ENCODE measurements around the gene SRD5A1. TPM values are rescaled to one million over a fixed set of nuclear protein-coding genes. Genes with fewer than 3 reads are reported as not detected.

Gene SRD5A1
- total RNA-seq, 2 experiments from 2014 or later = 16.7 to 32.5 TPM

DNA sequence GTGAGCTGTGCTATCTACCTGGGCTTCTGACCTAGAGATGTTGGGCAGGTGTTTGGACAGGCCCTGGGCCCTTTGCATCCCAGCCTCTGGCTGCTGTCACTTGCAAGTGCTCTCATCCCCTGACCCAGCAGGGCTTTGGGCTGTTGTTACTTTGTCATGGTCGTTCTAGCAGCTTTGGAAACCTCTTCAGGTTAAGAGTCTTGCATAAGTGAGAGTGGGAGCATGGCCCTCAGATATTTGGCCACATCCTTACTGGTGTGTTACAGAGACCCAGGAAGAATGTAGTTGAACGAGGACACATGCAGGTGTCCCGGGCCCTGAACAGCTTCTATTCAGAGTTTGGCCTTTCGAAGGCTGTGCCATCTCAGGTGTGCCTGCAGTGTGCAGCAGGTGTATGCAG lies 84.4 kb downstream of the SRD5A1 start:
- CTCF ChIA-PET (ENCODE audit: unreplicated experiment) = no interaction called here
- no TSS peak for BruUV-seq (replicated peaks)
- intact Hi-C loops (cut with micrococcal nuclease; ENCODE audit: unreplicated experiment) = no loop called here
- peaks cover 82% of the 10 kb centered on the region for H3K79me2 ChIP-seq (ENCODE audit: insufficient read depth, low read depth, low read length)
- no peak overlapping the region for H3K27ac ChIP-seq (ENCODE audit: low read depth, low read length, poor library complexity, severe bottlenecking)
- peaks cover 74% of the 10 kb centered on the region for H3K4me1 ChIP-seq (ENCODE audit: insufficient read depth, low read length, poor library complexity, severe bottlenecking)
- no peaks in the 10 kb centered on the region for H3K9me2 ChIP-seq (ENCODE audit: insufficient read depth, low read length)
- TF ChIP-seq EZH2phosphoT487 (IDR thresholded peaks at IDR 0.05; ENCODE audit: borderline replicate concordance, low read depth, low read length) = no peak
- TF ChIP-seq, protein P1, sequence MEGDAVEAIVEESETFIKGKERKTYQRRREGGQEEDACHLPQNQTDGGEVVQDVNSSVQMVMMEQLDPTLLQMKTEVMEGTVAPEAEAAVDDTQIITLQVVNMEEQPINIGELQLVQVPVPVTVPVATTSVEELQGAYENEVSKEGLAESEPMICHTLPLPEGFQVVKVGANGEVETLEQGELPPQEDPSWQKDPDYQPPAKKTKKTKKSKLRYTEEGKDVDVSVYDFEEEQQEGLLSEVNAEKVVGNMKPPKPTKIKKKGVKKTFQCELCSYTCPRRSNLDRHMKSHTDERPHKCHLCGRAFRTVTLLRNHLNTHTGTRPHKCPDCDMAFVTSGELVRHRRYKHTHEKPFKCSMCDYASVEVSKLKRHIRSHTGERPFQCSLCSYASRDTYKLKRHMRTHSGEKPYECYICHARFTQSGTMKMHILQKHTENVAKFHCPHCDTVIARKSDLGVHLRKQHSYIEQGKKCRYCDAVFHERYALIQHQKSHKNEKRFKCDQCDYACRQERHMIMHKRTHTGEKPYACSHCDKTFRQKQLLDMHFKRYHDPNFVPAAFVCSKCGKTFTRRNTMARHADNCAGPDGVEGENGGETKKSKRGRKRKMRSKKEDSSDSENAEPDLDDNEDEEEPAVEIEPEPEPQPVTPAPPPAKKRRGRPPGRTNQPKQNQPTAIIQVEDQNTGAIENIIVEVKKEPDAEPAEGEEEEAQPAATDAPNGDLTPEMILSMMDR (conservative IDR thresholded peaks at IDR 0.05; ENCODE audit: low read length) = no peak
- H2AFZ ChIP-seq (ENCODE audit: low read length) = no peak overlapping the region
- no peaks in the 10 kb centered on the region for H3K9me3 ChIP-seq (ENCODE audit: low read length)
- peak overlapping the region; percentile 79 for H3K4me3 ChIP-seq (ENCODE audit: low read depth, low read length, poor library complexity, severe bottlenecking)
- peak; percentile 32 for DNase-seq (ENCODE audit: low spot score)
- H3K4me2 ChIP-seq (ENCODE audit: low read length) = peak overlapping the region; percentile 97
- POLR2A ChIA-PET = interaction anchor here (0.6 to 1.8 kb wide), 4 partner anchors 11 to 89 kb away, joined by 3 to 5 read pairs (median 4); no protein-coding TSS in a partner anchor
- peaks cover 41% of the 10 kb centered on the region for H3K36me3 ChIP-seq (ENCODE audit: insufficient read depth, low read length)
- H4K20me1 ChIP-seq (ENCODE audit: insufficient read depth, low read length) = peaks cover 65% of the 10 kb centered on the region

DNA sequence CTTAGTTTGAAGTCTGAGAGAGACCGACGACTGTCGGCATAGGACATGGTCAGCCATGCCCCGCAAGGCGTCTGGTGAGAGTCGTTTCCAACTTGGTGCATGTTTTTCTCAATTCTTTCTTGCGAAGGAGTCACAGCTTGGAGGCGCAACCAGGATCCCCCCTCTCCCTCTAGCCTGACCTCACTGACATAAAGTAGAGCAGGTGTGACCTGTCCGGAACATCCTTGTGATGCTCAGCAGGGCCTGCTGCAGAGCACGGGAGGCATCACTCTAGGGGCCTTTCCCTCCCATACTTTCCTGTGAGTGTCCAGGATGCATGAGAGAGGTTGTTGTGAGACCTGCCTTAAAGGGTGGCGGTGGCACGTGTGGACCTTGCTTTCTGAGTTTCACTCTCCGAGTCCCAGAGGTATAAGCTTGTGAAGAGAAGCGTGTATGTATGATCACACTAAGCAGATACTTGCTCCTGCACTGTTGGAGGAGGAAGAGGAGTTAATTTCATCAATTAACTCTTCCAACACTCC lies 85.0 kb downstream of the SRD5A1 start:
- H3K79me2 ChIP-seq (ENCODE audit: insufficient read depth, low read depth, low read length) = peaks cover 87% of the 10 kb centered on the region
- CTCF ChIA-PET (ENCODE audit: unreplicated experiment) = no interaction called here
- no peak for DNase-seq (ENCODE audit: low spot score)
- H3K9me3 ChIP-seq (ENCODE audit: low read length) = no peaks in the 10 kb centered on the region
- H2AFZ ChIP-seq (ENCODE audit: low read length) = no peak overlapping the region
- H3K4me1 ChIP-seq (ENCODE audit: insufficient read depth, low read length, poor library complexity, severe bottlenecking) = peaks cover 79% of the 10 kb centered on the region
- peaks cover 71% of the 10 kb centered on the region for H4K20me1 ChIP-seq (ENCODE audit: insufficient read depth, low read length)
- intact Hi-C loops (cut with micrococcal nuclease; ENCODE audit: unreplicated experiment) = no loop called here
- no peak overlapping the region for H3K4me3 ChIP-seq (ENCODE audit: low read depth, low read length, poor library complexity, severe bottlenecking)
- no peak overlapping the region for H3K27ac ChIP-seq (ENCODE audit: low read depth, low read length, poor library complexity, severe bottlenecking)
- no peaks in the 10 kb centered on the region for H3K9me2 ChIP-seq (ENCODE audit: insufficient read depth, low read length)
- TF ChIP-seq, protein P1 (conservative IDR thresholded peaks at IDR 0.05; ENCODE audit: low read length) = no peak
- TF ChIP-seq EZH2phosphoT487 (IDR thresholded peaks at IDR 0.05; ENCODE audit: borderline replicate concordance, low read depth, low read length) = no peak
- no TSS peak for BruUV-seq (replicated peaks)
- H3K4me2 ChIP-seq (ENCODE audit: low read length) = peak overlapping the region; percentile 97
- H3K36me3 ChIP-seq (ENCODE audit: insufficient read depth, low read length) = peaks cover 44% of the 10 kb centered on the region
- POLR2A ChIA-PET = interaction anchor here (0.6 to 1.8 kb wide), 3 partner anchors 11 to 91 kb away, joined by 3 to 5 read pairs (median 4); no protein-coding TSS in a partner anchor

DNA sequence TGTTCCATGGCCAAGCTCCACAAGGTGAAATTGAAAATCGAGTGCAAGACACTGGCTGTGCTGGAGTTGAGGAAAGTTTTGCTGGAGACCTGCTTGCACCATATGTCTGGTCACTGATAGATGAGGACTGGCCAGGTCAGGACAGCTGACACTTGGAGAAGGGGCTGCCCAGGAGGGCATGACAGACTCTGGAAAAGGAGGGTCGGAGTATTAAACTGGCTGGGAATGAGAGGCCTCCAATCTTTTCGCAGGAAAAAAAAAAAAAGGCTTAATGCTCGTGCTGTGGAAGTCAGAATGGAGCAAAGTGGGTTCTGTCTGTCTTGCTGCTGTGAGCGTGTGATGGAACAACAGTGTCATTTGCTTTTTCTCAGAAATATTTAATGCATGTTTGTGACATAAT lies 85.5 kb downstream of the SRD5A1 start:
- Histone ChIP-seq H2AFZ (ENCODE audit: low read length) (no peak overlapping the region), H3K9me2 (ENCODE audit: insufficient read depth, low read length) (no peaks in the 10 kb centered on the region), H3K4me1 (ENCODE audit: insufficient read depth, low read length, poor library complexity, severe bottlenecking) (peaks cover 84% of the 10 kb centered on the region), H3K36me3 (ENCODE audit: insufficient read depth, low read length) (peaks cover 49% of the 10 kb centered on the region), H3K27ac (ENCODE audit: low read depth, low read length, poor library complexity, severe bottlenecking) (no peak overlapping the region), H3K9me3 (ENCODE audit: low read length) (no peaks in the 10 kb centered on the region), H4K20me1 (ENCODE audit: insufficient read depth, low read length) (peaks cover 75% of the 10 kb centered on the region), H3K79me2 (ENCODE audit: insufficient read depth, low read depth, low read length) (peaks cover 92% of the 10 kb centered on the region), H3K4me2 (ENCODE audit: low read length) (peak overlapping the region; percentile 97), H3K4me3 (ENCODE audit: low read depth, low read length, poor library complexity, severe bottlenecking) (no peak overlapping the region)
- CTCF ChIA-PET (ENCODE audit: unreplicated experiment) = interaction anchor here (0.7 kb wide), 1 partner anchor 41 kb away, joined by 3 read pairs; no protein-coding TSS in a partner anchor
- intact Hi-C loops (cut with micrococcal nuclease; ENCODE audit: unreplicated experiment) = no loop called here
- no TSS peak for BruUV-seq (replicated peaks)
- POLR2A ChIA-PET = interaction anchor here (0.6 kb wide), 1 partner anchor 91 kb away, joined by 3 read pairs; no protein-coding TSS in a partner anchor
- no peak for DNase-seq (ENCODE audit: low spot score)
- TF ChIP-seq, protein P1 (conservative IDR thresholded peaks at IDR 0.05; ENCODE audit: low read length) = no peak
- no peak for TF ChIP-seq EZH2phosphoT487 (IDR thresholded peaks at IDR 0.05; ENCODE audit: borderline replicate concordance, low read depth, low read length)

Measured in OCI-LY7 (cell line).